Vagina (tissue), 2 donors: ENCODE results near the gene COL6A1. TPM values are rescaled to one million over a fixed set of nuclear protein-coding genes. Genes with fewer than 3 reads are reported as not detected.
A peak's percentile ranks its signal among the peaks of the same experiment; 100 is the strongest.
"Not testable (repeated sequence)": the region's sequence is repeated elsewhere in the genome, so short reads cannot be mapped to it uniquely, and the experiment has no call there.

Experiments
- DNase-seq, 2 donors: peaks; one replicate each; pipeline ENCODE4 v3.0.0-alpha.2; 2017; ENCODE audit errors: extremely low spot score in 2 of 2
- H3K27ac ChIP-seq: fragments of 200-600 bp; sonication (generic); one replicate; pipeline ENCODE4 v1.5.1; 2019
- H3K27me3 ChIP-seq: fragments of 200-600 bp; sonication (generic); one replicate; pipeline ENCODE4 v1.5.1; 2019
- H3K36me3 ChIP-seq, 2 donors: fragments of 200-600 bp; sonication (generic); one replicate each; pipeline ENCODE4 v1.5.1; 2017 to 2019
- H3K4me1 ChIP-seq: fragments of 200-600 bp; sonication (generic); one replicate; pipeline ENCODE4 v1.5.1; 2019
- H3K4me3 ChIP-seq, 2 donors: fragments of 200-600 bp; sonication (generic); 1 replicate in 1 of 2; 2 replicates in 1 of 2; pipeline ENCODE4 v1.5.1; 2016 to 2019
- H3K9me3 ChIP-seq: fragments of 200-600 bp; sonication (generic); one replicate; pipeline ENCODE4 v1.5.1; 2019
- POLR2A ChIP-seq, 2 donors: fragments of 450-650 bp; IDR thresholded peaks; one replicate each; pipeline ENCODE4 v1.6.1; 2017; ENCODE audit warnings: antibody characterized with exemption in 2 of 2, mild to moderate bottlenecking in 2 of 2, moderate library complexity in 2 of 2
- POLR2AphosphoS5 ChIP-seq, 2 donors: sonication (generic); formaldehyde crosslinking; IDR thresholded peaks; one replicate each; pipeline ENCODE4 v1.9.0; 2017; ENCODE audit warnings: antibody characterized with exemption in 2 of 2, mild to moderate bottlenecking in 2 of 2, low read depth in 1 of 2; ENCODE audit not compliant: insufficient read depth in 1 of 2
- intact Hi-C: fragments of 100-400 bp; cut with DNase I; formaldehyde crosslinking; loops from one replicate; pipeline ENCODE4 v1.15.1; 2023
- total RNA-seq: library from RNA; depleted of rRNA; stranded (reverse); fragments of >200 nt; gene quantifications from one replicate; pipeline ENCODE4 v1.2.3, GENCODE V29; 2016
- TF ChIP-seq, protein P1 (sequence below), 3 experiments: fragments of 450-650 bp in 2 of 3; fragments of 200-600 bp in 1 of 3; sonication (generic) in 1 of 3; IDR thresholded peaks; one replicate each; pipeline ENCODE4 v1.5.1; 2017 to 2019; ENCODE audit warnings: antibody characterized with exemption in 3 of 3, mild to moderate bottlenecking in 2 of 3, moderate library complexity in 2 of 3

Gene COL6A1
- total RNA-seq, 1 donor from 2014 or later, result 520 TPM

DNA sequence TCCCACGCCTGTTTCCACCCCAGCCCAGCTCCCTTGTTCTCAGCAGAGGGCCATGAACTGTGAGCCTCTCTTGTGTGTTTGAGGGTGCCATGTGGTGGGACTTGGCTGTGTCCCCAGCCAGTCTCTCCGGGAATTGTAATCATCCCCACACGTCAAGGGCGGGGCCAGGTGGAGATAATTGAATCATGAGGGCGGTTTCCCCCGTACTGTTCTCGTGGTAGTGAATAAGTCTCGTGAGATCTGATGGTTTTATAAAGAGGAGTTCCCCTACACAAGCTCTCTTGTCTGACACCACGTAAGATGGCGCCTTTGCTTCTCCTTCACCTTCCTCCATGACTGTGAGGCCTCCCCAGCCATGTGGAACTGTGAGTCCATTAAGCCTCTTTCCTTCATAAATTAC is 59.1 kb downstream of the COL6A1 start:
- H3K27ac ChIP-seq, result no peak overlapping the region
- H3K27me3 ChIP-seq, result no peaks in the 10 kb centered on the region
- intact Hi-C loops, result no loop called here
- no peak for TF ChIP-seq POLR2A (IDR thresholded peaks at IDR 0.05)
- TF ChIP-seq, protein P1, sequence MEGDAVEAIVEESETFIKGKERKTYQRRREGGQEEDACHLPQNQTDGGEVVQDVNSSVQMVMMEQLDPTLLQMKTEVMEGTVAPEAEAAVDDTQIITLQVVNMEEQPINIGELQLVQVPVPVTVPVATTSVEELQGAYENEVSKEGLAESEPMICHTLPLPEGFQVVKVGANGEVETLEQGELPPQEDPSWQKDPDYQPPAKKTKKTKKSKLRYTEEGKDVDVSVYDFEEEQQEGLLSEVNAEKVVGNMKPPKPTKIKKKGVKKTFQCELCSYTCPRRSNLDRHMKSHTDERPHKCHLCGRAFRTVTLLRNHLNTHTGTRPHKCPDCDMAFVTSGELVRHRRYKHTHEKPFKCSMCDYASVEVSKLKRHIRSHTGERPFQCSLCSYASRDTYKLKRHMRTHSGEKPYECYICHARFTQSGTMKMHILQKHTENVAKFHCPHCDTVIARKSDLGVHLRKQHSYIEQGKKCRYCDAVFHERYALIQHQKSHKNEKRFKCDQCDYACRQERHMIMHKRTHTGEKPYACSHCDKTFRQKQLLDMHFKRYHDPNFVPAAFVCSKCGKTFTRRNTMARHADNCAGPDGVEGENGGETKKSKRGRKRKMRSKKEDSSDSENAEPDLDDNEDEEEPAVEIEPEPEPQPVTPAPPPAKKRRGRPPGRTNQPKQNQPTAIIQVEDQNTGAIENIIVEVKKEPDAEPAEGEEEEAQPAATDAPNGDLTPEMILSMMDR (IDR thresholded peaks at IDR 0.05), result no peak
- no peak for TF ChIP-seq POLR2AphosphoS5 (IDR thresholded peaks at IDR 0.05; ENCODE audit: insufficient read depth in 1 of 2, low read depth in 1 of 2)
- no peak for DNase-seq
- no peak overlapping the region for H3K4me3 ChIP-seq
- H3K4me1 ChIP-seq, result peaks cover 7% of the 10 kb centered on the region
- no peaks in the 10 kb centered on the region for H3K9me3 ChIP-seq
- no peaks in the 10 kb centered on the region for H3K36me3 ChIP-seq

DNA sequence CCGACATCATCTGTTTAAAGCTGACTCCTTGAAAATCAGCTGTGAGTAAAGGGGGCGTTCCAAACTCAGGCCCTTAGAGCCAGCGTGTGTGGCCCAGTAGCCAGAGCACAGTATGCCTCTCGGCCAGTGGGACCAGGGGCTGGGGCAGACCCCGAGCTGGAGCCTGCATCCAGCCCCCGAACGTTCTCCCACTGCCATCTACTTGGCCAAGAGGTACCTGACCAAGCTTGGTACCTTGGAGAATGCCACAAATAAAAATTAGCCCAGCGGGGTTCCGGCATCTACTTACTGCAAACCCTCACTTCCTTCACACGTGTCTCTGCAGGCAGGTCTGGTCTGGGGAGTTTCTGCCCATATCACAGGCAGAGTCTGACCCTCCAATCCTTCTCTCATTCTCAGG is 59.6 kb downstream of the COL6A1 start:
- Histone ChIP-seq H3K27me3 (no peaks in the 10 kb centered on the region), H3K27ac (no peak overlapping the region), H3K4me3 (no peak overlapping the region), H3K9me3 (no peaks in the 10 kb centered on the region), H3K4me1 (peaks cover 7% of the 10 kb centered on the region), H3K36me3 (no peaks in the 10 kb centered on the region)
- intact Hi-C loops, result no loop called here
- DNase-seq, result no peak
- TF ChIP-seq POLR2A (IDR thresholded peaks at IDR 0.05) (no peak), POLR2AphosphoS5 (IDR thresholded peaks at IDR 0.05; ENCODE audit: insufficient read depth in 1 of 2, low read depth in 1 of 2) (no peak)
- TF ChIP-seq, protein P1 (IDR thresholded peaks at IDR 0.05), result no peak

DNA sequence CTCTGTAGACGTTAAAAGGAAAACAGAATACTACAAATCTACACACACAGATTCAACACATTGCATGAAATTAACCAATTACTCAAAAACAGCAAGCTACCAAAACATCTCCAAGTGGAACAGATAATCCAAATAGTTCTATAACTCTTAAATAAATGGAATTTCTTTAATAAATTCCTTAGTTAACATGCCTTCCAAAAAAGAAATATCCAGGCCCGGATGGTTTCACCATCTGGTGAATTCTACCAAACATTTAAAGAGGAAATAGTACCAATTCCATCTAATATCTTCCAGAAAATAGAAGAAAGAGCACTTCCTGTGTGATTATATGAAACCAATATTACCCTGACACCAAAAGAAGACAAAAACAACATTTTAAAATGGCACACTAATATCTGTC is 63.6 kb downstream of the COL6A1 start:
- Histone ChIP-seq H3K36me3 (no peaks in the 10 kb centered on the region), H3K4me3 (no peak overlapping the region), H3K27me3 (no peaks in the 10 kb centered on the region), H3K27ac (no peak overlapping the region), H3K4me1 (peaks cover 14% of the 10 kb centered on the region), H3K9me3 (no peaks in the 10 kb centered on the region)
- intact Hi-C loops, result no loop called here
- TF ChIP-seq POLR2AphosphoS5 (IDR thresholded peaks at IDR 0.05; ENCODE audit: insufficient read depth in 1 of 2, low read depth in 1 of 2) (no peak), POLR2A (IDR thresholded peaks at IDR 0.05) (no peak)
- TF ChIP-seq, protein P1 (IDR thresholded peaks at IDR 0.05), result no peak
- no peak for DNase-seq

DNA sequence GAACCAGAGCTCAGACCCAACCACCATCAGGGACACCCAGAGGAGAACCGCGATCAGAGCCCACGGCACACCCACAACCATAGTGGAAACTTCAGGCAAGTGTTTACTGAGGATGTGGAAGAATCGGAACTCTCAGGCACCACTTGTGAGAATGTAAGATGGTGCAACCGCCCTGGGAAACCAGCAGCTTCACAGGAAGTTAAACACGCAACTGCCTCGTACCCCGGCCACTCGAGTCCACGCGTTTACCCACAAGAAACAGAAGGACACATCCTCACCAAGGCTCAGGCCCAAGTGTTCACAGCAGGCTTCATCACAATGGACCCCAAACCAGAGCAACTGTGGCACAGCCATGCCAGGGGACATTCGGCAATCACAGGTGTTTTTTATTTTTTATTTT is 64.9 kb downstream of the COL6A1 start:
- H3K4me1 ChIP-seq, result peaks cover 23% of the 10 kb centered on the region
- TF ChIP-seq POLR2A (IDR thresholded peaks at IDR 0.05) (no peak), POLR2AphosphoS5 (IDR thresholded peaks at IDR 0.05; ENCODE audit: insufficient read depth in 1 of 2, low read depth in 1 of 2) (no peak)
- TF ChIP-seq, protein P1 (IDR thresholded peaks at IDR 0.05), result no peak
- peak overlapping the region; percentile 31 for H3K27ac ChIP-seq
- H3K9me3 ChIP-seq, result no peaks in the 10 kb centered on the region
- no peak for DNase-seq
- H3K27me3 ChIP-seq, result no peaks in the 10 kb centered on the region
- H3K36me3 ChIP-seq, result no peaks in the 10 kb centered on the region
- H3K4me3 ChIP-seq, result no peak overlapping the region
- intact Hi-C loops, result no loop called here

DNA sequence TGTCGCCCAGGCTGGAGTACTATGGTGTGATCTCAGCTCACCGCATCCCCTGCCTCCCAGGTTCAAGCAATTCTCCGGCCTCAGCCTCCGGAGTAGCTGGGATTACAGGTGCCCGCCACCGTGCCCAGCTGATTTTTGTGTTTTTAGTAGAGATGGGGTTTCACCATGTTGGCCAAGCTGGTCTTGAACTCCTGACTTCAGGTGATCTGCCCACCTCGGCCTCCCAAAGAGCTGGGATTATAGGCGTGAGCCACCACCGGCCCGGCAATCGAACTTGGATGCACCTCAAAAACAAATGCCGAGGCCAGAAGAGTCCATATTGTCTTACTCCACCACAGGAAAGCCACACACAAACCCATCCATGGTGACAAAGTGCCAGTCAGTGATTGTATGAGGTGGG is 65.3 kb downstream of the COL6A1 start:
- intact Hi-C loops, H3K9me3 ChIP-seq, H3K36me3 ChIP-seq, H3K4me3 ChIP-seq, H3K27me3 ChIP-seq, DNase-seq: not testable (repeated sequence)
- H3K27ac ChIP-seq, result peak overlapping the region; percentile 31
- H3K4me1 ChIP-seq, result peaks cover 23% of the 10 kb centered on the region
